CD4-positive, alpha-beta memory T cell (primary cell): Measurements from ENCODE around the gene AMDHD2. TPM values are rescaled to one million over a fixed set of nuclear protein-coding genes. Genes with fewer than 3 reads are reported as not detected.
A peak's percentile ranks its signal among the peaks of the same experiment; 100 is the strongest.

Source experiments
- CTCF ChIA-PET: fragments of 350-600 bp; sonication (Branson Sonifier 250); formaldehyde crosslinking; loops from one replicate; lab custom pipeline; 2021; ENCODE audit warnings: inconsistent platforms; ENCODE audit not compliant: partially characterized antibody; lab: Charles Lee
- POLR2A ChIA-PET: fragments of 350-600 bp; sonication (Branson Sonifier 250); formaldehyde crosslinking; loops from one replicate; lab custom pipeline; 2021; ENCODE audit not compliant: partially characterized antibody; lab: Charles Lee
- DNase-seq, 5 donors: peaks; one replicate each; pipeline versions ENCODE4 v3.0.0 to v3.0.0-alpha.2; 2020 to 2022; ENCODE audit warnings: mixed read lengths in 1 of 5
- H3K27ac ChIP-seq: one replicate; pipeline ENCODE4 v1.7.0; 2013; ENCODE audit warnings: low read depth, low read length
- H3K27me3 ChIP-seq: 2 replicates; pipeline ENCODE4 v1.7.0; 2013; ENCODE audit warnings: mild to moderate bottlenecking, low read length, moderate library complexity; ENCODE audit not compliant: insufficient read depth
- H3K36me3 ChIP-seq: 2 replicates; pipeline ENCODE4 v1.7.0; 2013; ENCODE audit warnings: mild to moderate bottlenecking, low read length, moderate library complexity; ENCODE audit not compliant: insufficient read depth
- H3K4me1 ChIP-seq: 2 replicates; pipeline ENCODE4 v1.7.0; 2013; ENCODE audit warnings: mild to moderate bottlenecking, low read length, moderate library complexity; ENCODE audit not compliant: insufficient read depth
- H3K4me3 ChIP-seq, 2 donors: one replicate each; pipeline ENCODE4 v1.7.0; 2013; ENCODE audit warnings: low read length in 2 of 2, mild to moderate bottlenecking in 1 of 2
- H3K9me3 ChIP-seq, 2 donors: one replicate each; pipeline ENCODE4 v1.7.0; 2013; ENCODE audit warnings: low read length in 2 of 2, control low read depth in 1 of 2; ENCODE audit not compliant: control insufficient read depth in 1 of 2
- H3K27ac Mint-ChIP-seq, 7 donors: one replicate each; pipeline ENCODE4 v1.8.0; 2020 to 2021; ENCODE audit warnings: mixed read lengths in 7 of 7, mild to moderate bottlenecking in 6 of 7, inconsistent platforms in 3 of 7, moderate library complexity in 3 of 7
- H3K27me3 Mint-ChIP-seq, 2 donors: one replicate each; pipeline ENCODE4 v1.8.0; 2020 to 2021; ENCODE audit warnings: mixed read lengths in 2 of 2
- H3K36me3 Mint-ChIP-seq, 2 donors: one replicate each; pipeline ENCODE4 v1.8.0; 2020 to 2021; ENCODE audit warnings: mixed read lengths in 2 of 2, inconsistent platforms in 1 of 2, mild to moderate bottlenecking in 1 of 2
- H3K4me1 Mint-ChIP-seq, 4 donors: one replicate each; pipeline ENCODE4 v1.8.0; 2020 to 2021; ENCODE audit warnings: mixed read lengths in 4 of 4, mild to moderate bottlenecking in 1 of 4
- H3K4me3 Mint-ChIP-seq, 8 donors: one replicate each; pipeline ENCODE4 v1.8.0; 2020 to 2021; ENCODE audit warnings: mixed read lengths in 8 of 8, mild to moderate bottlenecking in 7 of 8, moderate library complexity in 6 of 8, inconsistent platforms in 3 of 8
- H3K9me3 Mint-ChIP-seq, 8 donors: one replicate each; pipeline ENCODE4 v1.8.0; 2020 to 2021; ENCODE audit warnings: mixed read lengths in 8 of 8, mild to moderate bottlenecking in 5 of 8, inconsistent platforms in 3 of 8, moderate library complexity in 1 of 8
- intact Hi-C: fragments of 100-400 bp; cut with micrococcal nuclease; formaldehyde crosslinking; loops from one replicate; pipeline ENCODE4 v1.15.1; 2023
- polyA plus RNA-seq, 2 donors: library from polyadenylated mRNA; unstranded; fragments of 300-500 nt; fragmentation: Illumina TruSeq; gene quantifications; one replicate each; pipeline ENCODE4 v1.2.3, GENCODE V29; 2021
- total RNA-seq, 2 experiments: library from RNA; stranded (reverse); gene quantifications; one replicate each; pipeline ENCODE4 v1.2.3, GENCODE V29; 2021

AMDHD2 gene
- total and polyA plus RNA-seq, 4 experiments from 2014 or later: 17.0 to 121 (median 68.1) TPM

GRCh38 chr16:2473446-2473926 is 46.7 kb upstream of the AMDHD2 start:
- ChIA-PET CTCF (interaction anchor here (0.5 to 1.3 kb wide), 2 partner anchors 15 to 169 kb away, joined by 3 read pairs; no protein-coding TSS in a partner anchor), POLR2A (interaction anchor here (1.5 to 1.8 kb wide), 3 partner anchors 10 to 41 kb away, joined by 5 to 8 read pairs (median 6); partner anchors contain the start of gene ATP6V0C)
- intact Hi-C loops: no loop called here
- Mint-ChIP-seq H3K4me1 (peaks cover 6 to 34% (median 14%) of the 10 kb centered on the region in 4 donors), H3K27ac (no peak overlapping the region), H3K36me3 (no peaks in the 10 kb centered on the region), H3K4me3 (peak overlapping the region; percentile 71 to 85 (median 78)), H3K27me3 (peaks cover 11 to 16% of the 10 kb centered on the region in 2 donors), H3K9me3 (no peaks in the 10 kb centered on the region)
- Histone ChIP-seq H3K4me1 (peaks cover 35% of the 10 kb centered on the region), H3K27ac (no peak overlapping the region), H3K36me3 (no peaks in the 10 kb centered on the region), H3K9me3 (no peaks in the 10 kb centered on the region), H3K4me3 (no peak overlapping the region), H3K27me3 (peaks cover 29% of the 10 kb centered on the region)
- no peak for DNase-seq

GRCh38 chr16:2473999-2474876 is 45.9 kb upstream of the AMDHD2 start:
- Histone ChIP-seq H3K36me3 (no peaks in the 10 kb centered on the region), H3K9me3 (no peaks in the 10 kb centered on the region), H3K27ac (peak overlapping the region; percentile 12), H3K4me1 (peaks cover 34% of the 10 kb centered on the region), H3K4me3 (peak overlapping the region in 1 of 2 donors; percentile 66), H3K27me3 (peaks cover 25% of the 10 kb centered on the region)
- peak overlapping the region; percentile 35 to 81 (median 73) for H3K4me3 Mint-ChIP-seq
- peaks cover 7 to 15% of the 10 kb centered on the region in 2 donors for H3K27me3 Mint-ChIP-seq
- H3K36me3 Mint-ChIP-seq: no peaks in the 10 kb centered on the region
- DNase-seq: peak; percentile 56 to 70 (median 65)
- peaks cover 6 to 33% (median 14%) of the 10 kb centered on the region in 4 donors for H3K4me1 Mint-ChIP-seq
- ChIA-PET CTCF (interaction anchor here (1.0 to 1.3 kb wide), 3 partner anchors 13 to 27 kb away, joined by 3 to 4 read pairs (median 3); no protein-coding TSS in a partner anchor), POLR2A (interaction anchor here (0.7 to 1.8 kb wide), 11 partner anchors 9 to 465 kb away, joined by 3 to 8 read pairs (median 4); partner anchors contain the start of genes AMDHD2, ATP6V0C, CCNF and ECI1)
- intact Hi-C loops: loop anchor here (1.0 to 2.0 kb wide), 5 partner anchors 13 to 319 kb away; partner anchors contain the start of genes ABCA3, CCNF and TRAF7
- peak overlapping the region in 1 of 7 donors; percentile 78 for H3K27ac Mint-ChIP-seq
- no peaks in the 10 kb centered on the region for H3K9me3 Mint-ChIP-seq

GRCh38 chr16:2474877-2475412 is 45.2 kb upstream of the AMDHD2 start, which contains the start of gene TBC1D24:
Gene TBC1D24, plus strand, starts transcription at chr16:2475127. Its CDS starts 21,022 bp downstream, at chr16:2496149.
- DNase-seq: peak; percentile 66 to 73 (median 66)
- no peaks in the 10 kb centered on the region for H3K36me3 ChIP-seq
- intact Hi-C loops: loop anchor here (1.0 to 2.0 kb wide), 7 partner anchors 12 to 320 kb away; partner anchors contain the start of genes ABCA3, ATP6V0C, CCNF and TEDC2
- ChIA-PET CTCF (interaction anchor here (1.0 to 1.3 kb wide), 2 partner anchors 12 to 26 kb away, joined by 3 to 4 read pairs; no protein-coding TSS in a partner anchor), POLR2A (interaction anchor here (0.7 to 1.8 kb wide), 11 partner anchors 8 to 466 kb away, joined by 3 to 8 read pairs (median 4); partner anchors contain the start of genes AMDHD2, ATP6V0C, CCNF and ECI1)
- peak within 1 kb of the TSS; percentile 12 for H3K27ac ChIP-seq
- Mint-ChIP-seq H3K27ac (peak within 1 kb of the TSS in 3 of 7 donors; percentile 42 to 78 (median 62)), H3K4me1 (peaks cover 6 to 28% (median 14%) of the 10 kb centered on the region in 4 donors), H3K9me3 (no peaks in the 10 kb centered on the region), H3K27me3 (peaks cover 7 to 11% of the 10 kb centered on the region in 2 donors), H3K4me3 (peak within 1 kb of the TSS; percentile 63 to 81 (median 76)), H3K36me3 (no peaks in the 10 kb centered on the region)
- peaks cover 34% of the 10 kb centered on the region for H3K4me1 ChIP-seq
- H3K9me3 ChIP-seq: no peaks in the 10 kb centered on the region
- peaks cover 20% of the 10 kb centered on the region for H3K27me3 ChIP-seq
- H3K4me3 ChIP-seq: peak within 1 kb of the TSS in 1 of 2 donors; percentile 66

- peaks cover 2 to 4% of the 10 kb centered on the region in 2 donors for H3K27me3 Mint-ChIP-seq
These were observed 44.5 kb upstream of the AMDHD2 start for GRCh38 chr16:2475413-2476344.

GRCh38 chr16:2476345-2476720 is 43.8 kb upstream of the AMDHD2 start:
- Histone ChIP-seq H3K36me3 (no peaks in the 10 kb centered on the region), H3K9me3 (no peaks in the 10 kb centered on the region), H3K4me3 (no peak overlapping the region), H3K27ac (no peak overlapping the region), H3K4me1 (peaks cover 31% of the 10 kb centered on the region), H3K27me3 (peaks cover 11% of the 10 kb centered on the region)
- Mint-ChIP-seq H3K27me3 (peaks cover 2 to 4% of the 10 kb centered on the region in 2 donors), H3K9me3 (no peaks in the 10 kb centered on the region), H3K4me3 (peak overlapping the region; percentile 63 to 79 (median 75)), H3K4me1 (peaks cover 6 to 26% (median 13%) of the 10 kb centered on the region in 4 donors), H3K36me3 (no peaks in the 10 kb centered on the region), H3K27ac (peak overlapping the region in 2 of 7 donors; percentile 42 to 62)
- POLR2A ChIA-PET: no interaction called here
- no peak for DNase-seq
- intact Hi-C loops: no loop called here
- CTCF ChIA-PET: no interaction called here

More at GRCh38 chr16:2475413-2476344, 44.5 kb upstream of the AMDHD2 start:
- Histone ChIP-seq H3K27ac (no peak overlapping the region), H3K9me3 (no peaks in the 10 kb centered on the region), H3K27me3 (peaks cover 13% of the 10 kb centered on the region), H3K36me3 (no peaks in the 10 kb centered on the region), H3K4me1 (peaks cover 34% of the 10 kb centered on the region), H3K4me3 (peak overlapping the region in 1 of 2 donors; percentile 35)
- Mint-ChIP-seq H3K9me3 (no peaks in the 10 kb centered on the region), H3K4me1 (peaks cover 6 to 26% (median 13%) of the 10 kb centered on the region in 4 donors), H3K4me3 (peak overlapping the region; percentile 63 to 79 (median 75)), H3K36me3 (no peaks in the 10 kb centered on the region), H3K27ac (peak overlapping the region in 2 of 7 donors; percentile 42 to 62)
- peak in 3 of 5 donors; percentile 31 to 56 (median 37) for DNase-seq
- ChIA-PET POLR2A (interaction anchor here (0.9 to 1.8 kb wide), 8 partner anchors 11 to 320 kb away, joined by 3 to 8 read pairs (median 4); partner anchors contain the start of genes AMDHD2, CCNF, ECI1 and PDPK1), CTCF (interaction anchor here (1.0 to 1.3 kb wide), 2 partner anchors 11 to 26 kb away, joined by 3 to 4 read pairs; no protein-coding TSS in a partner anchor)
- intact Hi-C loops: loop anchor here (1.0 to 2.0 kb wide), 3 partner anchors 15 to 38 kb away; partner anchors contain the start of genes ATP6V0C and TEDC2

- Histone ChIP-seq H3K9me3 (no peaks in the 10 kb centered on the region), H3K4me1 (peaks cover 27% of the 10 kb centered on the region), H3K27me3 (peaks cover 10% of the 10 kb centered on the region), H3K4me3 (no peak overlapping the region), H3K36me3 (no peaks in the 10 kb centered on the region), H3K27ac (no peak overlapping the region)
- H3K27ac Mint-ChIP-seq: peak overlapping the region in 2 of 7 donors; percentile 12 to 42
- H3K27me3 Mint-ChIP-seq: peaks cover 2 to 4% of the 10 kb centered on the region in 2 donors
- ChIA-PET POLR2A (no interaction called here), CTCF (no interaction called here)
- intact Hi-C loops: no loop called here
- peak overlapping the region; percentile 55 to 79 (median 72) for H3K4me3 Mint-ChIP-seq
- H3K4me1 Mint-ChIP-seq: peaks cover 6 to 26% (median 13%) of the 10 kb centered on the region in 4 donors
- peaks cover 0 to 2% (median 0%) of the 10 kb centered on the region in 8 donors for H3K9me3 Mint-ChIP-seq
- no peak for DNase-seq
- H3K36me3 Mint-ChIP-seq: no peaks in the 10 kb centered on the region
These were observed 43.4 kb upstream of the AMDHD2 start for GRCh38 chr16:2476741-2477140.
